SU-DHL-6 (cell line): Measurements from ENCODE around the gene CHI3L2.

Experiments
- EZH2phosphoT487 ChIP-seq: fragments of 200-600 bp; sonication (generic), shearing (Covaris generic); conservative IDR thresholded peaks from 2 replicates; pipeline ENCODE4 v1.6.1; 2018; ENCODE audit warnings: mild to moderate bottlenecking, antibody characterized with exemption, low read length, moderate library complexity, mixed read lengths
- TF ChIP-seq, protein P1 (sequence below): fragments of 200-600 bp; sonication (generic); IDR thresholded peaks from one replicate; pipeline ENCODE4 v1.5.1; 2017; ENCODE audit warnings: antibody characterized with exemption, mild to moderate bottlenecking, low read length, moderate library complexity; ENCODE audit not compliant: insufficient read depth, poor library complexity, severe bottlenecking

DNA sequence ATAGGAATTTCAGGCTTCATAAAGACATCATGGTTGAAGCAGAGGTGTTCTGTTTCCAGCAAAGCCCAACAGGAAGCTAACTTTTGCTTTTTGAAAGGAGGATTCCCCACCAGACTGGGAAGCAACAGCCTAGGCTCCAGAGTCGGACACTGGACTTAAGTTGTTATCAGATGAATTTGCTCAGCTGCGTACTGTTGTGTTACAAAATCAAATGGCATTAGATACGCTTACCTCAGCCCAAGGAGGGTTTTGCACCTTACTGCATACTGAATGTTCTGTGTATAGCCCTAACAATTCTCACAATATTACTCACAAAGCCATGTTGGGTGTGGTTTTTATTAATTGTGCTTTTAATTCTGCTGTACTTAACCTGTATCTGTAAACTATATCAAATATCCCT lies 62.6 kb downstream of the CHI3L2 start:
- TF ChIP-seq, protein P1, sequence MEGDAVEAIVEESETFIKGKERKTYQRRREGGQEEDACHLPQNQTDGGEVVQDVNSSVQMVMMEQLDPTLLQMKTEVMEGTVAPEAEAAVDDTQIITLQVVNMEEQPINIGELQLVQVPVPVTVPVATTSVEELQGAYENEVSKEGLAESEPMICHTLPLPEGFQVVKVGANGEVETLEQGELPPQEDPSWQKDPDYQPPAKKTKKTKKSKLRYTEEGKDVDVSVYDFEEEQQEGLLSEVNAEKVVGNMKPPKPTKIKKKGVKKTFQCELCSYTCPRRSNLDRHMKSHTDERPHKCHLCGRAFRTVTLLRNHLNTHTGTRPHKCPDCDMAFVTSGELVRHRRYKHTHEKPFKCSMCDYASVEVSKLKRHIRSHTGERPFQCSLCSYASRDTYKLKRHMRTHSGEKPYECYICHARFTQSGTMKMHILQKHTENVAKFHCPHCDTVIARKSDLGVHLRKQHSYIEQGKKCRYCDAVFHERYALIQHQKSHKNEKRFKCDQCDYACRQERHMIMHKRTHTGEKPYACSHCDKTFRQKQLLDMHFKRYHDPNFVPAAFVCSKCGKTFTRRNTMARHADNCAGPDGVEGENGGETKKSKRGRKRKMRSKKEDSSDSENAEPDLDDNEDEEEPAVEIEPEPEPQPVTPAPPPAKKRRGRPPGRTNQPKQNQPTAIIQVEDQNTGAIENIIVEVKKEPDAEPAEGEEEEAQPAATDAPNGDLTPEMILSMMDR: no peak
- no peak for TF ChIP-seq EZH2phosphoT487
